ENCODE results near the gene FAM156B.
"Not testable (repeated sequence)": the region's sequence is repeated elsewhere in the genome, so short reads cannot be mapped to it uniquely, and the experiment has no call there.

Gene FAM156B

GRCh38 chrX:52896855-52897709 is at the start of gene FAM156B:
TSS of gene FAM156B (plus strand) at chrX:52897330. CDS start at chrX:52907226, 9,896 bp downstream.
- DNase-seq; intact Hi-C loops (cut with DNase I): not testable (repeated sequence)

- intact Hi-C loops (cut with DNase I): no loop called here
- no peak for DNase-seq
Observed at GRCh38 chrX:52852110-52852860, 44.8 kb upstream of the FAM156B start.

- intact Hi-C loops (cut with DNase I): not testable (repeated sequence)
Observed at GRCh38 chrX:52856991-52857525, 40.1 kb upstream of the FAM156B start.

GRCh38 chrX:52865343-52865998 is 31.7 kb upstream of the FAM156B start:
- DNase-seq: no peak
- intact Hi-C loops (cut with DNase I): no loop called here

More at GRCh38 chrX:52856991-52857525, 40.1 kb upstream of the FAM156B start:
- DNase-seq: not testable (repeated sequence)

GRCh38 chrX:52867610-52868348 is 29.4 kb upstream of the FAM156B start, which contains the start of gene XAGE3:
TSS of gene XAGE3 (minus strand) at chrX:52868083. CDS start at chrX:52867133, 950 bp downstream.
- peak in 3 of 10 donors; percentile 59 to 72 (median 63) for DNase-seq
- intact Hi-C loops (cut with DNase I): no loop called here

GRCh38 chrX:52870046-52870445 is 27.1 kb upstream of the FAM156B start:
- DNase-seq: no peak
- intact Hi-C loops (cut with DNase I): no loop called here

GRCh38 chrX:52873825-52874224 is 23.3 kb upstream of the FAM156B start:
- DNase-seq; intact Hi-C loops (cut with DNase I): not testable (repeated sequence)

- DNase-seq: no peak
- intact Hi-C loops (cut with DNase I): no loop called here
Observed at GRCh38 chrX:52874661-52875060, 22.5 kb upstream of the FAM156B start.

GRCh38 chrX:52875436-52875835 is 21.7 kb upstream of the FAM156B start:
- intact Hi-C loops (cut with DNase I): not testable (repeated sequence)
- DNase-seq: peak in 1 of 10 donors; percentile 10

- DNase-seq; intact Hi-C loops (cut with DNase I): not testable (repeated sequence)
Observed at GRCh38 chrX:52876386-52876785, 20.7 kb upstream of the FAM156B start.

GRCh38 chrX:52887459-52887858 is 9.7 kb upstream of the FAM156B start:
- intact Hi-C loops (cut with DNase I); DNase-seq: not testable (repeated sequence)

- intact Hi-C loops (cut with DNase I); DNase-seq: not testable (repeated sequence)
Observed at GRCh38 chrX:52888090-52888489, 9.0 kb upstream of the FAM156B start.

- intact Hi-C loops (cut with DNase I); DNase-seq: not testable (repeated sequence)
Observed at GRCh38 chrX:52896438-52896837, 692 bp upstream of the FAM156B start.

- DNase-seq; intact Hi-C loops (cut with DNase I): not testable (repeated sequence)
Observed at GRCh38 chrX:52905531-52905930, 8.4 kb downstream of the FAM156B start.

- intact Hi-C loops (cut with DNase I); DNase-seq: not testable (repeated sequence)
Observed at GRCh38 chrX:52906072-52906471, 8.9 kb downstream of the FAM156B start.

GRCh38 chrX:52907137-52907536 is 10.0 kb downstream of the FAM156B start:
- DNase-seq; intact Hi-C loops (cut with DNase I): not testable (repeated sequence)

- intact Hi-C loops (cut with DNase I); DNase-seq: not testable (repeated sequence)
Observed at GRCh38 chrX:52907900-52908299, 10.8 kb downstream of the FAM156B start.

- intact Hi-C loops (cut with DNase I); DNase-seq: not testable (repeated sequence)
Observed at GRCh38 chrX:52909313-52909969, 12.3 kb downstream of the FAM156B start.

- DNase-seq; intact Hi-C loops (cut with DNase I): not testable (repeated sequence)
Observed at GRCh38 chrX:52913681-52914080, 16.6 kb downstream of the FAM156B start.
